Measurements from ENCODE around the gene SDC4. TPM values are rescaled to one million over a fixed set of nuclear protein-coding genes. Genes with fewer than 3 reads are reported as not detected.

Gene SDC4
- total and polyA plus RNA-seq, 4 donors = 19.2 to 114 (median 50.9) TPM

DNA sequence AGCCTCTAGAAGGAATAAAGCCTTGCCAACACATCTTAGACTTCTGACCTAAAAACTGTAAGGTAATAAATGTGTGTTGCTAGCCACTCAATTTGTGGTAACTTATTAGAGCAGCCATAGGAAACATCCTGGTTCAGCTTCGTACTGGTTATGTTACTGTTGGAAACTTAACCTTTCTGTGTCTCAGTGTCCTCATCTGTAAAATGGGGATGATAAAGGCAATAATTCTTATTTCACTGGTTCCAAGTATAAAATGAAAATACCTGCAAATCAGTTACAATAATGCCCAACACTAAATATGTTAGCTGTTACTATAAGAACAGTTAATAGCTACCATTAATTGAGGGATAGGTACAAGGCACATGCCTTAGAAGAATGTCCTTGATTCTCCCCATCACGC is 55.9 kb downstream of the SDC4 start:
- no peak for ATAC-seq (ENCODE audit: low FRiP score)
- no peak for DNase-seq
- Histone ChIP-seq H3K36me3 (ENCODE audit: control insufficient read depth in 1 of 2, insufficient read depth in 2 of 2, low read length in 1 of 2) (no peaks in the 10 kb centered on the region), H3K9me3 (ENCODE audit: control insufficient read depth, low read length) (no peaks in the 10 kb centered on the region), H3K27ac (ENCODE audit: low read depth in 1 of 2, low read length in 2 of 2) (no peak overlapping the region), H3K4me1 (ENCODE audit: control insufficient read depth in 1 of 2, insufficient read depth in 2 of 2, low read length in 2 of 2) (no peaks in the 10 kb centered on the region), H3K4me3 (ENCODE audit: low read length in 2 of 2) (no peak overlapping the region), H3K27me3 (ENCODE audit: control insufficient read depth in 1 of 2, insufficient read depth in 2 of 2, low read length in 1 of 2) (no peaks in the 10 kb centered on the region)
- intact Hi-C loops (cut with DNase I) = loop anchor here in 1 of 2 donors (5.0 kb wide), 2 partner anchors 250 to 280 kb away; no protein-coding TSS in a partner anchor
- 87 to 88% methylated on average over 2 of the region's 2 CpGs for WGBS, 2 donors

DNA sequence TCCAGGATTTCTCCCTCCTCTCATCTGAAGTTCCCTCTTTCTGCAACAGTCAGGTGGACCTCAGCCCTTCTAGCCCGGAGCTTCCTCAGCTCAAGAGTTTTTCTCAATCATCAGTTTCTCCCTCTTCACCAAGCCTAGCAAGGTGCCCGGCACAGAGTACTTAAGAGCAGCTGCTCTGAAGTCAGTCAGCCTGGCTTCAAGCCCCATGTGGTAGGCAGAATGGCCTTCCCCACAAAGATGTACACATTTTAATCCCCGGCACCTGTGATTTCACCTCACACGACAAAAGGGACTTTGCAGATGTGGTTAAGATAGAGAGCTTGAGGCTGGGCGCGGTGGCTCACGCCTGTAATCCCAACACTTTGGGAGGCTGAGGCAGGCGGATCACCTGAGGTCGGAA is 56.7 kb downstream of the SDC4 start:
- ATAC-seq (ENCODE audit: low FRiP score) (no peak), DNase-seq (no peak)
- Histone ChIP-seq H3K27me3 (ENCODE audit: control insufficient read depth in 1 of 2, insufficient read depth in 2 of 2, low read length in 1 of 2) (no peaks in the 10 kb centered on the region), H3K36me3 (ENCODE audit: control insufficient read depth in 1 of 2, insufficient read depth in 2 of 2, low read length in 1 of 2) (no peaks in the 10 kb centered on the region), H3K4me3 (ENCODE audit: low read length in 2 of 2) (no peak overlapping the region), H3K4me1 (ENCODE audit: control insufficient read depth in 1 of 2, insufficient read depth in 2 of 2, low read length in 2 of 2) (no peaks in the 10 kb centered on the region), H3K27ac (ENCODE audit: low read depth in 1 of 2, low read length in 2 of 2) (no peak overlapping the region), H3K9me3 (ENCODE audit: control insufficient read depth, low read length) (no peaks in the 10 kb centered on the region)
- intact Hi-C loops (cut with DNase I) = loop anchor here in 1 of 2 donors (5.0 kb wide), 2 partner anchors 249 to 279 kb away; no protein-coding TSS in a partner anchor
- 87 to 89% methylated on average over 9 of the region's 9 CpGs for WGBS, 2 donors

DNA sequence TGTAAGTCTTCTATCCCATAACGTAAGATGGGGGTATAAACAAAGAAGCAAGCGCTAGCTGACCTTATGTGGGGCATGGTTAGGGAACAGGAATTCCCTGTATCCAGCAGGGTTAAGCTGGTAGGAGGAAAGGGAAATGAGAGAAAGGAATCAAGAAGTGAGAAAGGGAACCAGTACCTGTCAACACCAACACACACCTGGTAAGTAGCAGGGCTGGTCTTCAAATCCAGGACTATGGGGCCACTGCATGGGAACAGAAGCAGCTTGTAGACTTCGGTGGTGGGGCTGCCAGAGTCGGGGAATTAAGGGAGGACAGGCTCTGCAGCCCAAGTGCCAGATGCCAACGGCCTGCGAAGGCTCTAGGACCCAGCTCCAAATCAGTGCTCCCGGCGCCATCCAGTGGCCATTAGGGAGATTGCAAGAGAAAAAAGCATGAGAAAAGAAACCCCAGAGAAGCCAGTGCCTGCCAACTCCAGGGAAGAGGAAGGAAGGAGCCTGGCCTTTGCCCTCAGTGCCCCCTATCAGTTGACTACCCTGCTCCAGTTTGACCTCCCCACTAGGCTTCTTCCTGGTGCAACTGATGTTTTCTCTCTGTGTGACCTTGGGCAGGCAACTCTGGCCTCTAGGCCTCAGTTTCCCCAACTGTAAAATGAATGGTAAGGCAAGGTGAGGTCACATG is 57.4 kb downstream of the SDC4 start:
- DNase-seq (peak; percentile 84 to 87), ATAC-seq (ENCODE audit: low FRiP score) (peak; percentile 79)
- Histone ChIP-seq H3K27me3 (ENCODE audit: control insufficient read depth in 1 of 2, insufficient read depth in 2 of 2, low read length in 1 of 2) (no peaks in the 10 kb centered on the region), H3K36me3 (ENCODE audit: control insufficient read depth in 1 of 2, insufficient read depth in 2 of 2, low read length in 1 of 2) (no peaks in the 10 kb centered on the region), H3K4me3 (ENCODE audit: low read length in 2 of 2) (no peak overlapping the region), H3K9me3 (ENCODE audit: control insufficient read depth, low read length) (no peaks in the 10 kb centered on the region), H3K4me1 (ENCODE audit: control insufficient read depth in 1 of 2, insufficient read depth in 2 of 2, low read length in 2 of 2) (no peaks in the 10 kb centered on the region), H3K27ac (ENCODE audit: low read depth in 1 of 2, low read length in 2 of 2) (no peak overlapping the region)
- intact Hi-C loops (cut with DNase I) = loop anchor here in 1 of 2 donors (5.0 kb wide), 2 partner anchors 249 to 279 kb away; no protein-coding TSS in a partner anchor
- WGBS, 2 donors = 27% methylated on average over 8 of the region's 8 CpGs

DNA sequence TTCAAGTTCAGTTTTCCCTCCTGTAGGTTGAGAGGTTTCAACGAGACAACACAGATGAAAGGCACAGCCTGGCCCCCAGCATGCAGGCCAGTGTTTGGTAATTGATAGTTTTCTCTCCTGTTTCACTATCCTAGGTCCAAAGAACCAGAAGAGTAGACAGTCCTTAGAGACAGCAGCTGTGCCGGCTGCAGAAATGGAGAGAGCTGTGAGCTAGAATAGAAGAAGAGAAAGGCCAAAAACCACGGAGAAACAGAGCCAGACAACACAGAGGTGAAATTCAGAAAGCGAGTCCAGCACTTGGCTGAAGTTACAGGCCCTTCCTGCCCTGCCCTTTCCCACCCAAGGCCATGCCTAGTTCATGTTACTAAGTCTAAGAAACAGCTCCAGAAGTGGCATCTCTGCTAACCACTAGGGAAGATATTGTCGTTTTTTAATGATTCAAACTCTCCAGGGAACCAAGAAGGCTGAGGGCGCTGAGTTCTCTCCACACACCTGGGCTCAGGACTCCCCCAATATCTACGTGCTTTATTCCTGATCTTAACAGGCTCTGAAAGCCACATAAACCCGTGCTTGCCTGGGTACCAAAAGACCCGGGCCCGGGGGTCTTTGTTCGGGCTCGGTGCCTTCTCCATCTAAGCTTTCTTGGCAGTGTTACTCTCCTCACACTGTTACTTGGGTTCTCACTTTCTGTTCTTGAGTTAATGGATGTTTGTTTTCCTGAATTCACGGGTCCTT is 58.1 kb downstream of the SDC4 start:
- WGBS, 2 donors = 74 to 78% methylated on average over 13 of the region's 13 CpGs

DNA sequence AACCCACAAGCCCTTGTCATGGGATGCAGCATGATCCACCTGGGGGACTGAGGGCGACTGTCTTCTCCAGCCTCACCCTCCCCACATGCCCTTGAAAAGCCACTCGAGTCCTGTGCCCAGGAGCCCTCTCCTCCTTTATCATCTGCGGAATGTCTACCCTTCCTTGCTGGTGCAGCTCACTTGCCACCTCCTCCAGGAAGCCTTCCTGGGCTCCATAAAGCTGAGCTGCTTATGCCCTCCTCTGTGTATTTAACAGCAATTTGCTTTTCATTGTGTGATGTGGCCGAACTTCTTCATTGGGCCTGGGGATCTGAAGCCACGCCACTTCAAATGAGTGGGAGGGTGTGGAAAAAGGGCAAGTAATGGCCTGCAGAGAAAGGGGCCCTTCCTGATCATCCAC is 59.4 kb downstream of the SDC4 start:
- Histone ChIP-seq H3K27ac (ENCODE audit: low read depth in 1 of 2, low read length in 2 of 2) (no peak overlapping the region), H3K4me3 (ENCODE audit: low read length in 2 of 2) (no peak overlapping the region), H3K4me1 (ENCODE audit: control insufficient read depth in 1 of 2, insufficient read depth in 2 of 2, low read length in 2 of 2) (no peaks in the 10 kb centered on the region), H3K36me3 (ENCODE audit: control insufficient read depth in 1 of 2, insufficient read depth in 2 of 2, low read length in 1 of 2) (no peaks in the 10 kb centered on the region), H3K9me3 (ENCODE audit: control insufficient read depth, low read length) (no peaks in the 10 kb centered on the region), H3K27me3 (ENCODE audit: control insufficient read depth in 1 of 2, insufficient read depth in 2 of 2, low read length in 1 of 2) (no peaks in the 10 kb centered on the region)
- 83 to 91% methylated on average over 5 of the region's 5 CpGs for WGBS, 2 donors
- DNase-seq (no peak), ATAC-seq (ENCODE audit: low FRiP score) (no peak)
- intact Hi-C loops (cut with DNase I) = loop anchor here in 1 of 2 donors (10.0 kb wide), 1 partner anchor 244 kb away; no protein-coding TSS in a partner anchor

More for the DNA sequence above, 58.1 kb downstream of the SDC4 start:
- no peak overlapping the region for H3K4me3 ChIP-seq (ENCODE audit: low read length in 2 of 2)
- intact Hi-C loops (cut with DNase I) = loop anchor here (5.0 to 10.0 kb wide), 3 partner anchors 245 to 278 kb away; no protein-coding TSS in a partner anchor
- no peaks in the 10 kb centered on the region for H3K9me3 ChIP-seq (ENCODE audit: control insufficient read depth, low read length)
- no peak overlapping the region for H3K27ac ChIP-seq (ENCODE audit: low read depth in 1 of 2, low read length in 2 of 2)
- DNase-seq = no peak
- no peaks in the 10 kb centered on the region for H3K27me3 ChIP-seq (ENCODE audit: control insufficient read depth in 1 of 2, insufficient read depth in 2 of 2, low read length in 1 of 2)
- H3K36me3 ChIP-seq (ENCODE audit: control insufficient read depth in 1 of 2, insufficient read depth in 2 of 2, low read length in 1 of 2) = no peaks in the 10 kb centered on the region
- ATAC-seq (ENCODE audit: low FRiP score) = no peak
- no peaks in the 10 kb centered on the region for H3K4me1 ChIP-seq (ENCODE audit: control insufficient read depth in 1 of 2, insufficient read depth in 2 of 2, low read length in 2 of 2)

DNA sequence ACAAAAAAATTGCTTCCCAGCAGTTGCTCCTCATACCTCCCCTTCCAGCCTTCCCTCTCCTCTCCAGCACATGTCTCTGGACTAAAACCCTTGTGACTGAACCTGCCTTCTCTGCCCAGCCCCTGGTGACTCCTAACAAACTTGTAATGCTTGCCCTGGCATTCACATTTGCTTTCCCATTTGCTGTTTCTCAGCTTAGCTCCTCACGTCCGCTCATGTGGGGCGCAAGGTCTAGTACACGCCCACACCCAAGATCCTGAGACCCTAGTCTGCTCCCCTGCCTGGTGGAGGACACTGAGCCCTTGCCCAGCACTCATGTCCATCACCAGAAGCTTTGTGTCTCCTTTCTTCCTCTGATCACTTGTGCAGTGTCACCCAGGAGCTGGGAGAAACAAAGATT is 59.8 kb downstream of the SDC4 start:
- H3K9me3 ChIP-seq (ENCODE audit: control insufficient read depth, low read length) = no peaks in the 10 kb centered on the region
- 73 to 79% methylated on average over 4 of the region's 4 CpGs for WGBS, 2 donors

DNA sequence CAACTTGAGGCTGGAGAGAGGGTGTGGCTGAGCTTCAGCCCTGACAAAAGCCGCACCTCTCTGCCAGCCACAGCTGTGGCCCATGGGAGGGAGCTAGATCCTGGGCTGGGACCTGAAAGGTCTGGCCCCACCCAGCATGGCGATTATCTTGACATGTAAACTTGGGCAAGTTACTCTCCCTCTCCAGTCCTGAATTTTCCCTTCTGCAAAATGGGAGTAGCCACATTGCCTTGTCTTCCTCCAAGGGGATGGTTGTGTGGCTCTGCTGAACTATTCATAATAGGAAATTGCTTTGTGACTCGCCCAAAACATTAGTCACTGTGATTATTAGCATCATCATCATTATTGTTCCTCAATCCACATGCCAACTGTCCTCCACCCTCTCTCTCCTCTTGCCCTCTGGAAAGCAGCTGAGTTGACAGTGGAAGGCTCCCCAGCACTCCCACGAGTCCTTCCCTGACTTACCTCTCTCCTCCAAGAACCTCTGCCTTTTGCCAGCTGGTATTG is 64.6 kb downstream of the SDC4 start:
- ATAC-seq (ENCODE audit: low FRiP score) = no peak
- intact Hi-C loops (cut with DNase I) = loop anchor here in 1 of 2 donors (10.0 kb wide), 1 partner anchor 239 kb away; no protein-coding TSS in a partner anchor
- Histone ChIP-seq H3K4me3 (ENCODE audit: low read length in 2 of 2) (no peak overlapping the region), H3K36me3 (ENCODE audit: control insufficient read depth in 1 of 2, insufficient read depth in 2 of 2, low read length in 1 of 2) (no peaks in the 10 kb centered on the region), H3K9me3 (ENCODE audit: control insufficient read depth, low read length) (no peaks in the 10 kb centered on the region), H3K27me3 (ENCODE audit: control insufficient read depth in 1 of 2, insufficient read depth in 2 of 2, low read length in 1 of 2) (no peaks in the 10 kb centered on the region), H3K27ac (ENCODE audit: low read depth in 1 of 2, low read length in 2 of 2) (no peak overlapping the region), H3K4me1 (ENCODE audit: control insufficient read depth in 1 of 2, insufficient read depth in 2 of 2, low read length in 2 of 2) (no peaks in the 10 kb centered on the region)
- no peak for DNase-seq
- 62 to 67% methylated on average over 4 of the region's 4 CpGs for WGBS, 2 donors

More for the DNA sequence above, 59.8 kb downstream of the SDC4 start:
- intact Hi-C loops (cut with DNase I) = loop anchor here in 1 of 2 donors (10.0 kb wide), 1 partner anchor 244 kb away; no protein-coding TSS in a partner anchor
- Histone ChIP-seq H3K27me3 (ENCODE audit: control insufficient read depth in 1 of 2, insufficient read depth in 2 of 2, low read length in 1 of 2) (no peaks in the 10 kb centered on the region), H3K36me3 (ENCODE audit: control insufficient read depth in 1 of 2, insufficient read depth in 2 of 2, low read length in 1 of 2) (no peaks in the 10 kb centered on the region), H3K4me3 (ENCODE audit: low read length in 2 of 2) (no peak overlapping the region), H3K4me1 (ENCODE audit: control insufficient read depth in 1 of 2, insufficient read depth in 2 of 2, low read length in 2 of 2) (no peaks in the 10 kb centered on the region), H3K27ac (ENCODE audit: low read depth in 1 of 2, low read length in 2 of 2) (no peak overlapping the region)
- DNase-seq (no peak), ATAC-seq (ENCODE audit: low FRiP score) (no peak)

DNA sequence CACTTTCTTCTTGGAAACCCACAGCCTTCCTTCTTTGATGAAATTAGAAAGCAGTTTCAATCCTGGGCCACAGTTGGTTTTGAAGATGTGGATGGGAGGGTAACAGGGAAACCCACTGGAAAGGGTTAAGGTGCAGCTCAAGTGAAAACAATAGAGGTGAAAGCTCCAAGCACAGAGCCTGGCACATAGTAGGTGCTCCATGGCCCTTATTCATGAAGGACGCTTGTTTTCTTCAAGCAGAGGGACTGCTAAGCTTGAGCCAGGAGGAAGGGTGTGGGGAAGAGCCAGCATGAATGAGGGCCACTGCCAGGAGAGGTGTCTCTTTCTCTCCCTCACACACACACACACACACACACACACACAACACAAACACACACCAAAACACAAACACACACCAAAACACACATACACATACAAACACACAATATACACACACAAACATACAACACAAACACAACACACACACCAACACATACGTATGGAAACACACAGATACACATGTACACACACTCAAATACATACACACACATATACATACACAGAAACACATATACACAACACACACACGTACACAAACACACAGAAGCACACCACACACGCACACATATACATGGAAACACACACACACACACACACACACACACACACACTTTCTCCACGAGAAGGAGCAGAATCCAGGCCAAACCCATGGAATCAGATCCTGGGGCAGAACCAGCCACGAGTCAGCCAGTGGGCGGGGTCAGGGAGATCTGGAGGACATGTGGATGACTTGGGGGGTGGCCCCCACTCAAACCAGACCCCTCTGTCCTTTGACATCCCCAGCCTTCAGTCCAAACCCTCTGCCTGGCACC is 65.3 kb downstream of the SDC4 start:
- intact Hi-C loops (cut with DNase I) = loop anchor here in 1 of 2 donors (10.0 kb wide), 1 partner anchor 238 kb away; no protein-coding TSS in a partner anchor
- Histone ChIP-seq H3K4me3 (ENCODE audit: low read length in 2 of 2) (no peak overlapping the region), H3K27me3 (ENCODE audit: control insufficient read depth in 1 of 2, insufficient read depth in 2 of 2, low read length in 1 of 2) (no peaks in the 10 kb centered on the region), H3K9me3 (ENCODE audit: control insufficient read depth, low read length) (no peaks in the 10 kb centered on the region), H3K27ac (ENCODE audit: low read depth in 1 of 2, low read length in 2 of 2) (no peak overlapping the region), H3K4me1 (ENCODE audit: control insufficient read depth in 1 of 2, insufficient read depth in 2 of 2, low read length in 2 of 2) (no peaks in the 10 kb centered on the region), H3K36me3 (ENCODE audit: control insufficient read depth in 1 of 2, insufficient read depth in 2 of 2, low read length in 1 of 2) (no peaks in the 10 kb centered on the region)
- 62 to 64% methylated on average over 7 of the region's 7 CpGs for WGBS, 2 donors
- ATAC-seq (ENCODE audit: low FRiP score) = no peak
- no peak for DNase-seq

Measured in aorta (tissue), 5 donors.